C1 segment of cervical spinal cord (tissue), 14 donors: ENCODE results near the gene GET3.

Source experiments
- DNase-seq, 14 donors: peaks; one replicate each; lab custom pipeline; 2025; lab: John Stamatoyannopoulos, UW

The GET3 gene

DNA sequence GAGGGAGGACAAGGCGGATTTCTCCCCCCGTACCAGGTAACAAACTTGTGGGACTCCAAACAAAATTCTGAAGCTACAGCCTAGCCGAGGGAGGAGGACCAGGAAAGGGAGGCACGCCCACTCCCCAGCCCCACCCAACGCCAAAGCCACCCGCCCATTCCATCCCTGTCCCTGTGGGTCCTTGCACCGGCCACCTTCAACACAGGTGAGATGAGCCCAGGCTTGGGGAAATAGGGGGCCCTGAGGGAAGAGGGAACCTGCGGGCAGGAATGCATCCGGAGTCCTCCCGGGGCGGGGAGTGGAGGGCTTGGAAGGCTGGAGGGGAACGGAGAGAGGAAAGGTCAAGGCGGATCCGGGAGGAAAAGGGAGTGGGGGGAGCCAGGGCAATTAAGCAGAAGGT, 14.3 kb downstream of the GET3 start, which contains the start of gene BEST2:
Gene BEST2 (plus strand): TSS at position 157 of the 400 bp plus-strand sequence. CDS start 802 bp downstream, outside the sequence.
- no peak for DNase-seq

DNA sequence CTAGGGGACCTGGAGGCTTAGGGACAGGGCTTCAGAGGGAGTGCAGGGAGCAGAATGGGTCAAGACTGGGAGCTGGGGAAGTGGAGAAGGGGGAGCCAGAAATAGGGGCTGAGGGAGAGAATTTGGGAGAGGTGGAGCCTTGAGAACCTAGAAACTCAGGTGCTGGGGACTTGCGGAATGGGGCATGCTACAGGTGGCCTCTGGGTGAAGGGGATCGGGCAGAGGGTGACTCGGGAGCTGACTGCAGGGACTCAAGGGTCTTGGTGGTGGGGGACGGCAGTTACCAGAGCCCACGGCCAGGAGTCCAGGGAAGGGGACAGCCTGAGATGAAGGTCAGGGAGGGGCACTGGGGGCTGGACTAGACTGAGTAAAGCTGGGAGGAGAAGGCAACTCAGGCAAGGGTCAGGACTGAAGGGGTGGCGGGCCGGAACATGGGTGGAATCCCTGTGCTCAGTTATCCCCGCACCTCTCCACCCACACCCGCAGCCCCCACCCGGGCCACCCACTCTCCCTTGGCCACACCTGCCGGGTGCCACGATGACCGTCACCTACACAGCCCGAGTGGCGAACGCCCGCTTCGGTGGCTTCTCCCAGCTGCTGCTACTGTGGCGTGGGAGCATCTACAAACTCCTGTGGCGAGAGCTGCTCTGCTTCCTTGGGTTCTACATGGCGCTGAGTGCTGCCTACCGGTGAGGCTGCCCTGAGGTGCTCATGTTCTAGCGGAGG, 14.9 kb downstream of the GET3 start:
- DNase-seq: no peak

- DNase-seq: no peak
Observed at GRCh38 chr19:12754465-12755196, 17.3 kb downstream of the GET3 start.

DNA sequence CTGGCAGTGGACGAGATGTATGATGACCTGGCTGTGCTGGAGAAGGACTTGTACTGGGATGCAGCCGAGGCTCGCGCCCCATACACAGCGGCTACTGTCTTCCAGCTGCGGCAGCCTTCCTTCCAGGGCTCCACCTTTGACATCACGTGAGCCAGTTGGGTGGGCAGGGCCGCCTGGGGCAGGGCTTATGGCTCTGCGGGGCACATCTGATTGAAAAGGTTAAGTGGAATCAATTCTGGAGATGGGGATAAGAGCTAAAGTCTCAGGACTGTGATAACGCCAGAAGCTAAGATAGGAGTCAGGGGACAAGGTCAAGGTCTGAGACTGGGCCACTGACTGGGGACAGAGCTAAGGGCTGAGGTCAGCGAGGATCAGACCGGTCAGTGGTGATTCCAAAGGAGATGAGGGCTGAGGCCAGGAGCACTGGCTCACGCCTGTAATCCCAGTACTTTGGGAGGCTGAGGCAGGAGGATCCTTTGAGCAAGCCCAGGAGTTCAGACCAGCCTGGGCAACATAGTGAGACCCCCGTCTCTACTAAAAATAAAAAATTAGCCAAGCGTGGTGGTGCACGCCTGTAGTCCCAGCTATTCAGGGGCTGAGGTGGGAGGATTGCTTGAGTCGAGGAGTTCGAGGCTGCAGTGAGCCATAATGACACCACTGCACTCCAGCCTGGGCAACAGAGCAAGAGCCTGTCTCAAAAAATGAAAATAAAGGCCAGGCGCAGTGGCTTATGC, 19.0 kb downstream of the GET3 start:
- no peak for DNase-seq

- peak in 8 of 14 donors; percentile 12 to 69 (median 26) for DNase-seq
Observed at GRCh38 chr19:12757544-12758274, 20.4 kb downstream of the GET3 start.

- DNase-seq: no peak
Observed at GRCh38 chr19:12759686-12760085, 22.4 kb downstream of the GET3 start.

DNA sequence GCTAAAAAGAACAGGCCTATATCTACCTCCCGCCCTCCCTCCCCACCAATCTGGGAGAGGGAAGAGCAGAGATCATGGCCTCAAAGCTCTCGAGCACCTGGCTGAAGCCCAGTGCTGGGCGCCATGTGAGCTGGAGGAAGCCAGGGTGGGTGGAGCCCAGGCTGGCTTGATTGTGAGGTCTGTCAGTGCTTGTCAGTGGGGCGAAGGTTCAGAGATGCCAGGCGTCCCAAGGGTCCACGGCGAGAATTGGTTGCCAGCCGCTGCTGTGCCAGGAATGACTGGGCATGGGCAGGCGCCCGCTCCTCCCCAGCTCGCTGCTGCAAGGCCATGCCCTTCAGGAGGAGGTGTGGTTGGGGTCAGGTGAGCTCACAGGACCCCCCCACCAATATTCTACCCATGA, 25.8 kb downstream of the GET3 start:
- no peak for DNase-seq

DNA sequence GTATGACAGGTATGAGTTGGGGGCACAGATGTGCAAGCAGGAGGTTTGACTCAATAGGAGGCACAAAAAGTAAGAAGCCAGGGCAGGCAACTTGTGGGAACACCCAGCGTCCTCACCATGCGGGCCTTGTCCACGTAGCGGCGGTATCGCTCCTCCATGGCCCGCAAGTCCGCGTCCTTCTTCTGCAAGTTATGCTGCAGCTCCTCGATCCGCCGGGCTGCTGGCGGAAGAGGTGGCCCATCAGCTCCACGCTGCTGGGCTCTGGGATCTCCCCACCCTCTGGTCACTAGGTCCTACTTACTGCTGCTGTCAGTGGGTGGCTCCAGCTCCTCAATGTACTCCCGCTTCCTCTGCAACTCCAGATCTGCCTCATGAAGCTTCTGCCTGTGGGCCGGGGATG, 27.4 kb downstream of the GET3 start:
- DNase-seq: no peak

GRCh38 chr19:12766051-12766521, 28.8 kb downstream of the GET3 start:
- DNase-seq: peak in 7 of 14 donors; percentile 24 to 69 (median 40)

GRCh38 chr19:12767150-12767549, 29.9 kb downstream of the GET3 start:
- DNase-seq: no peak

DNA sequence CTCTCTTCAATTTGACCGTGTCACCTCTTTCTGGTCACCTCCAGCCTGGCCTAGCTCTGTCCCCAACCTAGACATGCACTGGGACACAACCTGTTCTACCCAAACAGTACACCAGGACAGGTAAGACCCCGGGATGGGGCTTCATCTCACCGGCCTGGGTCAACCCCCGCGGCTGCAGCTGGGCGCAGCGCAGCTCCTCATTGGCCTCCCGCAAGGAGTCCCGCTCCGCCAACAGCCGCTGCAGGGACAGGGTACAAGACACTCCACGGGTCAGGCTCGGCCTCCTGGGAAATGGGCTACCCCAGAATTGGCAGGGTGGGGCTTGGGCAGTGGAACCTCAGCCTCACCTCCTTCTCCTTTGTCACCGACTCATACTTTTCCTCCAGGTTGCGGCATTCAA, 30.4 kb downstream of the GET3 start:
- no peak for DNase-seq

DNA sequence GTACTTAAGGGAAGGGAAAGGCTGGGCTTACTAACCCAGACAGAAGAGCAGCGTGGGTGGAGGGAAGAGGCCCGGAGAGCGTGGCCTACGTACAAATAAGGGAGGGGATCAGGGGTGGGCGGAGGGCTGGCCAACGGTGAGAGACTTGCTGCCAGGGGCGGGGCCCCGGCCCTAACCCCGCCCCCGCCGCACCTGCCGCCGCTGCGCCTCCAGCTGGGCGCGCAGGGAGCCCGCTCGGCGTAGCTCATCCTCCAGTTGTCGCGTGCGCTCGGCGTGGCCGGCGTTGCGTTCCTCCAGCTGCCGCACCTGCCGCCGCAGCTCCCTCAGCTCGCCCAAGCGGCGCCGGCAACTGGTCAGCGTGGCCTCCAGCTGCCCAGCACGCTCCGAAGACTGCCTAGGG, 32.4 kb downstream of the GET3 start:
- DNase-seq: no peak

GRCh38 chr19:12770922-12771321, 33.6 kb downstream of the GET3 start:
- no peak for DNase-seq

DNA sequence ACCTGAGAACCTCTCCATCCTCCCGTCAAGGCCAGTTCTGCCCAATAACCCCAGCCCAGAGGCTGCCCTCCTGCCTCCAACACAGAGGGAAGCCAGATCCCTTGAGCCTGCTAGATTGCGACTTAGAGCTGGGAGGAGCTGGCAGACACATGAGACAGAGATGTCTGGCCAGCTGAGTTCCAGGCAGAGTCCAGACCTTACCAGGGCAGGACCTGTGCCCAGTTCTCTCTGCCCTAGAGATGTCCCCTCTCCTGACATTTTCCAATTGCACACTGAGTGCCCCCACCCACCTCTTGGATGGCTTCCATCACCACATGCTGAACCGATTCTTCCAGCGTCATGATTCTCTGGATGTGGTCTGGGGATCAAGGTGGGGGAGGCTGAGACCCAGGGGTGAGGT, 35.0 kb downstream of the GET3 start:
- peak in 1 of 14 donors; percentile 11 for DNase-seq

GRCh38 chr19:12773571-12773970, 36.3 kb downstream of the GET3 start:
- no peak for DNase-seq

DNA sequence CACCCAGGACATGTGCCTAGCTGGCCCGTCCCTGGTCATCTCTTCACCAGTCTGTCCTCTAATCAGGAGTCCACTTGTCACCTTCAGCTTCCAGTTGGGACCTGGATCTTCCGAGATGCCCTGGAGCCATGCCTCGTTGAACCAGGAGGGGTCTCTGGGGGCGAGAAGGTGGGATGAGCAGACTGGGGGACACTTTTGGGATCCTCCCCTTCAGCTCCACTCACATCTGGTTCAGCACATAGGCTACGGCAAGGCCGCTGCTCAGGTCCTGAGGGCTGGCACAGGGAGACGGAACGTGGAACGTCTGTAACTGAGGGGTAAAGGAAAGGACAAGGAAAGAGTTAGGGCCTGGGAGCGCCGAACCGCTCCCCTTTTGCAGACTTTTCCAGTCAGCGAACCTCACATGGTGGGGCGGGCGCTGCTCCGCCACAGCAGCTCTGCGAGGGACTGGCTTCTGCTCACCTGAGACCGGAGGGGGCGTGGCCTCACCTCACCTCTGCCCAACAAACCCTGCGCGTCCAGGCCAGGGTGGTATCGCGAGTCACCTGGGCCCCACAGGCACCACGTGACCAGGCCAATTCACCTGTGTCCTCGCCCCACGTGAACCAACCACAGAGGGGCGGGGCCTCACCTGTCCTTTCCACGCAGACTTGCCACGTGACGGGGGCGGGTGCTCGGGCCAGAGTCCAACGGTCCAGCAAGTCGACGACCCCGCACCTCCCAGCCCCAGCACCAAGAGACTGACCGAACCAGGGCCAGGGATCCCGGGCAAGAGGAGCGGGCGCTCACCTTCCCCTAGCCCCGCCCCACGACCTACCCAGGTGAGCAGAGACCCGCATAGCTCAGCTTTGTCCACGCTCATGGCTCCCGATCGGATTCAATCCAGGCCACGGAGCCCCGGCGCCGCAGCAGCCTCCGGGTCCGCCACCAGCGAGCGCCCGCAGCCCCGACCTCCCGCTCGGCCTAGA, 37.6 kb downstream of the GET3 start, which contains the start of gene HOOK2:
Gene HOOK2 (minus strand): TSS at position 965 of the 968 bp plus-strand sequence. CDS start 103 bp downstream, at position 862.
- DNase-seq: peak in 2 of 14 donors; percentile 58 to 70

GRCh38 chr19:12777217-12778016, 40.1 kb downstream of the GET3 start:
- DNase-seq: peak in 12 of 14 donors; percentile 30 to 83 (median 64)

- DNase-seq: peak in 9 of 14 donors; percentile 18 to 82 (median 54)
Observed at GRCh38 chr19:12778017-12778904, 41.0 kb downstream of the GET3 start.
